T-helper 2 cell treated with Interferon-gamma antibody and Interleukin-4, amounts not matched to agents 5 μg/mL and 100 μg/mL, for 36 hours (primary cell): ENCODE measurements around the gene CRIP3.
"Not testable (repeated sequence)": the region's sequence is repeated elsewhere in the genome, so short reads cannot be mapped to it uniquely, and the experiment has no call there.

Experiments
- DNase-seq: peaks from one replicate; pipeline ENCODE4 v3.0.0; 2021; ENCODE audit warnings: low spot score
- H3K27ac Mint-ChIP-seq: one replicate; pipeline ENCODE4 v1.8.0; 2021; ENCODE audit warnings: mild to moderate bottlenecking, mixed read lengths
- H3K27me3 Mint-ChIP-seq: one replicate; pipeline ENCODE4 v1.8.0; 2021; ENCODE audit warnings: low read depth, mixed read lengths
- H3K36me3 Mint-ChIP-seq: one replicate; pipeline ENCODE4 v1.8.0; 2021; ENCODE audit warnings: low read depth, mixed read lengths
- H3K4me1 Mint-ChIP-seq: one replicate; pipeline ENCODE4 v1.8.0; 2021; ENCODE audit warnings: low read depth, mixed read lengths
- H3K4me3 Mint-ChIP-seq: one replicate; pipeline ENCODE4 v1.8.0; 2022; ENCODE audit warnings: mild to moderate bottlenecking, moderate library complexity, mixed read lengths
- H3K9me3 Mint-ChIP-seq: one replicate; pipeline ENCODE4 v1.8.0; 2021; ENCODE audit warnings: mixed read lengths

Gene CRIP3

DNA sequence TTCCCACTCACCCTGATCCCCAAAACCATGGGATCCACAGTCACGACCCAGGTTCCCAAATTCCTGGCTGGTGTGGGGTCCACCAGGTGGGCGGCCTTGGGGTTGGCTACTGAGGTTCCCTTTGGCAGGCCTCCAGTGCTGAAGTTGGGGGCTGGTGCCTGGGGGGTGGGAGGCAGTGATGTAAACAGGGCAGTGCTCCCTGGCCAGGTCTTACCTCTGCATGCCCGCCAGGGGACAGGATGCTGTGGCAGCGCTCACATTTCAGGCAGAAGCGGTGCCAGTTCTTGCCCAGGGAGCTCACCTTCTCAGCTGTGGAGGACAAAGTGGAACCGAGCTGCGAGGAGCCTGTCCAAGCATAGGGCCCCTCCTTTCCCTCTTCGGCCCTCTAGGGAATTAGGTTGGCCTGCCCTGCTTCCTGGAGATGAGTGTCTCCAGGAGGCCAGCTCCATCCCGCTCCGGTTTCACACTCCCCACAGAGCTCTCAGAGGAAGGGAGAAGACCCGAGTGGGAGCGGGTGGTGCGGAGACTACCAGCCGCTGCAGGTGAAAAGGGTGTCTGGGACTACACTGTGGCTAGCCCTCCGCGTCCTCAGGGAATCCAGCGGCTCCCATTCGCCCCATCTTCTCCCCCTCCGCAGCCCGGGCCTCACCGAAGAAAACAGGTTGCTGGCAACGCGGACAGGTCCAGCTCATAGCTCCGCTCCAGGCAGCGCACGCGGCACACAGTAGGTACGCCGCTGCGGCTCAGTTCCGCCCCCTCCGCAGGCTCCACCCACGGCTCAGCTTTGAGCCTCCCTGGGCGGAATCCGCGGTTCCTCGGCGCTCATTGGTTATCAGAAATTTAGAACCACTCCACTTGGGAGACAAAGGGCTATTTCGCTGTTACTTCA is at the start of gene CRIP3:
Gene CRIP3, minus strand, starts transcription at position 726 of the 889 bp plus-strand sequence. Its CDS starts 34 bp downstream, at position 692.
- Mint-ChIP-seq H3K4me1 (peaks cover 2% of the 10 kb centered on the region), H3K36me3 (no peaks in the 10 kb centered on the region), H3K9me3 (no peaks in the 10 kb centered on the region), H3K4me3 (peak within 1 kb of the TSS; percentile 79), H3K27ac (no peak within 1 kb of the TSS), H3K27me3 (peaks cover 10% of the 10 kb centered on the region)
- peak; percentile 40 for DNase-seq

DNA sequence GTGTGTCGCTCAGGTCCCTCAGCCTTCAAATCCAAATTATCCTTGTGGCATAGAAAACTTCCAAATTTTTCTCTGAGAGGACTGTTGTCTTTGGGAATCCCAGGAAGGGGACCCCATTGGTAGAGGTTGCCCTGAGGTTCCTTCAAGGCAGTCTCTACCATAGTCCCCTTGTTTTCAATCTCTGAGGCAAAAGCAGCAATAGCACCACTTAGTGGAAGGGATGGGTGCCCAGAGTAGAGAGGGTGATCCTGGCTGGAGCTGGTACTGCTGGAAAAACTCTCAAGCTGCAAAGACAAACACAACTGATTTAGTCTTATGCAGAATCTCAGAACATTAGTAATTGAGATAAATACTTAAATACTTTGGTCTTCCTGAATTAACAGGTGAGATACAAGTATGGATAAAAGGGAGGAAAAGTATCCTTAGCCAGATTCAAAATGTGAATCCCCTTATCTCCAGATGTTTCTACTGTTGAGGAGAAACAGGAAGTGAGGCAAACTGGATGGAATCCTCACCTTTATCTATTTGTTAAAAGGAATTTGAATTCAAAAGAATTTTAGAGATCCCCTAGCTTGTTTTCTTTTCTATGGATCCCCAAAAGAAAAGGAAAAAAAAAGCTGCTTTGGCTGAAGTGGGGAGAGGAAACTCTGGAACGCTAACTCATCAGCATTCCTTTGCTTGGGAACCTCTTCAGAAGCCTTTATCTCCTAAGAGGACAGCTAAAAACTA is 47.4 kb upstream of the CRIP3 start:
- H3K36me3 Mint-ChIP-seq: peaks cover 41% of the 10 kb centered on the region
- H3K27ac Mint-ChIP-seq: no peak overlapping the region
- DNase-seq: no peak
- H3K27me3 Mint-ChIP-seq: no peaks in the 10 kb centered on the region
- H3K4me1 Mint-ChIP-seq: no peaks in the 10 kb centered on the region
- H3K9me3 Mint-ChIP-seq: no peaks in the 10 kb centered on the region
- no peak overlapping the region for H3K4me3 Mint-ChIP-seq

GRCh38 chr6:43351951-43352350 is 43.3 kb upstream of the CRIP3 start:
- H3K27ac Mint-ChIP-seq, H3K9me3 Mint-ChIP-seq, DNase-seq, H3K27me3 Mint-ChIP-seq, H3K4me3 Mint-ChIP-seq, H3K4me1 Mint-ChIP-seq: not testable (repeated sequence)
- H3K36me3 Mint-ChIP-seq: peaks cover 27% of the 10 kb centered on the region

- peaks cover 15% of the 10 kb centered on the region for H3K36me3 Mint-ChIP-seq
- H3K4me3 Mint-ChIP-seq: no peak overlapping the region
- no peaks in the 10 kb centered on the region for H3K9me3 Mint-ChIP-seq
- no peaks in the 10 kb centered on the region for H3K4me1 Mint-ChIP-seq
- no peak for DNase-seq
- no peaks in the 10 kb centered on the region for H3K27me3 Mint-ChIP-seq
- no peak overlapping the region for H3K27ac Mint-ChIP-seq
Observed at GRCh38 chr6:43347444-43347843, 38.8 kb upstream of the CRIP3 start.

GRCh38 chr6:43347021-43347420 is 38.4 kb upstream of the CRIP3 start:
- no peaks in the 10 kb centered on the region for H3K27me3 Mint-ChIP-seq
- H3K36me3 Mint-ChIP-seq: peaks cover 16% of the 10 kb centered on the region
- no peaks in the 10 kb centered on the region for H3K9me3 Mint-ChIP-seq
- no peak overlapping the region for H3K27ac Mint-ChIP-seq
- DNase-seq: no peak
- no peaks in the 10 kb centered on the region for H3K4me1 Mint-ChIP-seq
- H3K4me3 Mint-ChIP-seq: no peak overlapping the region

- H3K4me3 Mint-ChIP-seq, DNase-seq, H3K4me1 Mint-ChIP-seq, H3K9me3 Mint-ChIP-seq, H3K27me3 Mint-ChIP-seq, H3K27ac Mint-ChIP-seq: not testable (repeated sequence)
- peaks cover 16% of the 10 kb centered on the region for H3K36me3 Mint-ChIP-seq
Observed at GRCh38 chr6:43346243-43346642, 37.6 kb upstream of the CRIP3 start.

- Mint-ChIP-seq H3K27ac (no peak overlapping the region), H3K4me3 (no peak overlapping the region), H3K4me1 (peaks cover 6% of the 10 kb centered on the region), H3K27me3 (no peaks in the 10 kb centered on the region), H3K36me3 (peaks cover 30% of the 10 kb centered on the region), H3K9me3 (no peaks in the 10 kb centered on the region)
- DNase-seq: no peak
Observed at GRCh38 chr6:43339168-43339567, 30.5 kb upstream of the CRIP3 start.

- Mint-ChIP-seq H3K36me3 (peaks cover 30% of the 10 kb centered on the region), H3K4me3 (no peak overlapping the region), H3K27me3 (no peaks in the 10 kb centered on the region), H3K27ac (peak overlapping the region; percentile 6), H3K4me1 (peaks cover 6% of the 10 kb centered on the region), H3K9me3 (no peaks in the 10 kb centered on the region)
- no peak for DNase-seq
Observed at GRCh38 chr6:43338243-43338642, 29.6 kb upstream of the CRIP3 start.

GRCh38 chr6:43336382-43336781 is 27.8 kb upstream of the CRIP3 start:
- no peak overlapping the region for H3K27ac Mint-ChIP-seq
- H3K36me3 Mint-ChIP-seq: peaks cover 21% of the 10 kb centered on the region
- no peak overlapping the region for H3K4me3 Mint-ChIP-seq
- no peaks in the 10 kb centered on the region for H3K9me3 Mint-ChIP-seq
- H3K4me1 Mint-ChIP-seq: peaks cover 15% of the 10 kb centered on the region
- H3K27me3 Mint-ChIP-seq: peaks cover 4% of the 10 kb centered on the region
- DNase-seq: no peak

DNA sequence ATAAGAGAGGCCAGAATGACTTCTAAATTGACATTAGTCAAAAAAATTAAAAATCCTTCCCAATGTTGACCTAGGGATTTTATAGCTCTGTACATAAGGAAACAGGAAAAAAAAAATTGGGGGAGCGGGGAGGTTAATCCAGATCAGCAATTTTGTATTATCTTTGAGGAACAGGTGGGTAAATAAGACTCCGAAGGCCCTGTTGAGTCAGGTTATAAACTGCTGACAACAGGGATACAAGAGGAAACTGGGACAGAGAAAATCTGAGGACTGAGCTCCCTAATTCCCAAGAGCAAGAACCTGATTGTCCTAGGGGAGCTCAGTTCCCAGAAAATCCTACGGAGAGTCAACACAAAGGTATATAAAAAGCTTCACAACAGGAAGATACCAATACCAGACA is 26.8 kb upstream of the CRIP3 start:
- Mint-ChIP-seq H3K27ac (no peak overlapping the region), H3K9me3 (no peaks in the 10 kb centered on the region), H3K27me3 (peaks cover 4% of the 10 kb centered on the region), H3K36me3 (peaks cover 14% of the 10 kb centered on the region), H3K4me3 (no peak overlapping the region), H3K4me1 (peaks cover 20% of the 10 kb centered on the region)
- no peak for DNase-seq

GRCh38 chr6:43334466-43335095 is 26.0 kb upstream of the CRIP3 start:
- no peaks in the 10 kb centered on the region for H3K9me3 Mint-ChIP-seq
- H3K27ac Mint-ChIP-seq: no peak overlapping the region
- peaks cover 20% of the 10 kb centered on the region for H3K4me1 Mint-ChIP-seq
- no peak overlapping the region for H3K4me3 Mint-ChIP-seq
- peaks cover 8% of the 10 kb centered on the region for H3K36me3 Mint-ChIP-seq
- H3K27me3 Mint-ChIP-seq: peaks cover 4% of the 10 kb centered on the region
- DNase-seq: no peak

DNA sequence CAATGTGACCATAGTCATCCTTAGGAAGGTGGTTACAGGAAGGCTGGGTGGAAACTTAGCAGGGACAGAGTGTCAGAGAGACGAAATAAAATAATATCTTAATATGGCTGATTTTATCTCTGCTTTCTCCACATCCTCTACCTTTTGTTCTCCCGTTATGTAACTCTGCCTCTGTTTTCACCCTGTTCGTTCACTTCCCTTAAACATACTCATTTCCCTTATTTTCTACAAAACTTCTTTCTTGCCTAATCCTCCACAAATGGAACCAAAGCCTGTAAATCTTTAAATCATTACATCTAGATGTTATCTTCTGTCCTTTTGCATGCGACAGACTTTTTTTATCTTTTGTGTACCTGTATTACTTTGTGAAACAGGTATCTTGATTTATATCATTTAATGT is 23.3 kb upstream of the CRIP3 start:
- peaks cover 4% of the 10 kb centered on the region for H3K27me3 Mint-ChIP-seq
- H3K4me1 Mint-ChIP-seq: peaks cover 13% of the 10 kb centered on the region
- no peaks in the 10 kb centered on the region for H3K9me3 Mint-ChIP-seq
- H3K36me3 Mint-ChIP-seq: no peaks in the 10 kb centered on the region
- DNase-seq: no peak
- no peak overlapping the region for H3K27ac Mint-ChIP-seq
- H3K4me3 Mint-ChIP-seq: no peak overlapping the region

DNA sequence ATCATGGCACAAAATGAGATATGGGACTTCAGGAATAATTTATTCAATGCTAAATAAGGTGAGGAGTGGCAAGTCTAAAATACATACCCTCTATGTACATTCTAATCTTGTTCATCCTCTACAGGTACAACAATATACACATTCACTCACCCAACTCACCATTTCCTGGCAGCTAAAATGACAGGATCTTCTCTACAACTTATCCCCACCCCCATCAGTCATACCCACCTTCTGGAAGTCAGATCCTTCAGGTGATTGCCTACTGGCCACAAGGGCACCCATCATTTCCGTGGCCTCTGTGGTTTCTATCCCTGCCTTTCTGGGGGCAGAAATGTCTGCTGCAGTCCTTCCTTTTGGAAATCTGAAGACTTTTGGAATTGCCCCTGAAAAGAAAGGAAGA is 22.8 kb upstream of the CRIP3 start:
- DNase-seq: no peak
- Mint-ChIP-seq H3K27ac (no peak overlapping the region), H3K4me3 (no peak overlapping the region), H3K4me1 (peaks cover 13% of the 10 kb centered on the region), H3K36me3 (no peaks in the 10 kb centered on the region), H3K9me3 (no peaks in the 10 kb centered on the region), H3K27me3 (peaks cover 4% of the 10 kb centered on the region)

GRCh38 chr6:43328528-43328927 is 19.9 kb upstream of the CRIP3 start:
- H3K9me3 Mint-ChIP-seq: no peaks in the 10 kb centered on the region
- H3K27ac Mint-ChIP-seq: no peak overlapping the region
- no peak overlapping the region for H3K4me3 Mint-ChIP-seq
- H3K36me3 Mint-ChIP-seq: no peaks in the 10 kb centered on the region
- DNase-seq: no peak
- peaks cover 13% of the 10 kb centered on the region for H3K4me1 Mint-ChIP-seq
- peaks cover 8% of the 10 kb centered on the region for H3K27me3 Mint-ChIP-seq
